ENCODE data around the gene AMFR. TPM values are rescaled to one million over a fixed set of nuclear protein-coding genes. Genes with fewer than 3 reads are reported as not detected.

The AMFR gene
- total RNA-seq (2014; rRNA removed; shearing (Covaris generic)) = 197 and 209 TPM in 2 replicates
- 64.8 and 91.7 TPM in 2 replicates for polyA plus RNA-seq (2014; cell fraction: nucleus; rRNA removed)

DNA sequence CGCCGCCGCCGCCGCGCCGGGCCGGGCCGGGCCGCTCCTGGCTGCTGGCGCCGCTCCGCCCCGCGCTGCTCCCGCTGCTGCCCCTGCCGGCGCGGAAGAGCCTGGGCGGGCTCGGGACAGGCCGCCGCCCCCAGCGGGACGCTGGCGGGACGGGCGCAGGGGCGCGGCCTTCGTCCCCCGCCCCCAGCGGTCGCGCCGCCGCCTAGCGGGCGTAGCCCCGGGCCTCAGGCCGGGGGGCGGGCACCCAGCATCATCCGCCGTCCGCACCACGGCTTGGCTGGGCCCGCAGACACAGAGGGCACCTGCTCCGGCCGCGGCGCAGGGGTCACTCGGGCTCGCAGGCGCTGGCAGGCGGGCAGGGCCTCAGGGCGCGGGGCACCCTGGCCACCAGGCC, at the start of gene AMFR:
Gene AMFR, minus strand, starts transcription at position 107 of the 394 bp plus-strand sequence. CDS start 218 bp downstream, outside the sequence.
- peak; percentile 84 for DNase-seq (ENCODE audit: extremely low read depth, low read depth)

DNA sequence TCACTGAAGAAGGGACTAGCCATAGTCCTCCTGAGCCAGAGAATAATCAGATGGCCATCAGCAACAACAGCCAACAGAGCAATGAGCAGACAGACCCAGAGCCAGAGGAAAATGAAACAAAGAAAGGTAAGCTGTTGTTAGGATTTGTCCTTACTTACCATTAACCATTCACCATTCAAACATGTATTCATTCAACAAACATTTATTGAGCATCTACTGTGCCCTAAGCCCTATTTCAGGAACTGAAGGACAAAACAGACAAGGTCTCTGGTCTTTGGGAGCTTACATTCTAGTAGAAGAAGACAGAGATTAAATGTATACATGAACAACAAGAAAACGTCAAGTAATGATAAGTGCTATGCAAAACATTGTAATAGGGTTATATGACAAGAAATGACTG, 45.3 kb upstream of the AMFR start:
- DNase-seq (ENCODE audit: extremely low read depth, low read depth) = no peak

DNA sequence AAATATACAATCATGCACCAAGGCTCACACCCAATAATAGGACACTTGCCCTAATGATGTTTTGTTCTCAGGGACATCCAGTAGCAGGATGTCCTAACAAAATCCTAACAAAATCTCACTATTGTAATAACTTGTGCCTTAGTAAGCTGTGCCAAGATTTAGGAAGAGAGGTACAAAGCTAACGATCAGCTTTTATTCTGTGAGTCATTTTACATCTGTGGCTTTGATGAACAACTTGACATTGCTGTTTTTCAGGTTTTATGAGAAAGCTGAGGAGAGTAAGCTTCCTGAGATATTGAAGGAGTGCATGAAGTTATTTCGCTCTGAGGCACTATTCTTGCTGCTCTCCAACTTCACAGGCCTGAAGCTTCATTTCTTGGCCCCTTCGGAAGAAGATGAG, 44.9 kb upstream of the AMFR start:
- no peak for DNase-seq (ENCODE audit: extremely low read depth, low read depth)

DNA sequence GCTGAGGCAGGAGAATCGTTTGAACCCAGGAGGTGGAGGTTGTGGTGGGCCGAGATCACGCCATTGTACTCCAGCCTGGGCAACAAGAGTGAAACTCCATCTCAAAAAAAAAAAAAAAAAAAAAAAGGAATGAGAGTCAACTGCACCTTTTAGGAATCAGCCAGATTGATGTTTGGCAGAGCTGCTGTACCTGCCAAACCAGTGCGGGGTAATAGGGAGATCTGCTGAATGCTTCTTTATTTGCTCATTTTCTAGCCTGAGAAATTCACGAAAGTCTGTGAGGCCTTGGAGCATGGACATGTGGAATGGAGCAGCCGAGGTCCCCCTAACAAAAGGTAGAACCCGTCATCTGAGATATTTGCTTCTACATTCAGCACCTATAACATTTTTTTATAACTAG, 44.4 kb upstream of the AMFR start:
- no peak for DNase-seq (ENCODE audit: extremely low read depth, low read depth)

DNA sequence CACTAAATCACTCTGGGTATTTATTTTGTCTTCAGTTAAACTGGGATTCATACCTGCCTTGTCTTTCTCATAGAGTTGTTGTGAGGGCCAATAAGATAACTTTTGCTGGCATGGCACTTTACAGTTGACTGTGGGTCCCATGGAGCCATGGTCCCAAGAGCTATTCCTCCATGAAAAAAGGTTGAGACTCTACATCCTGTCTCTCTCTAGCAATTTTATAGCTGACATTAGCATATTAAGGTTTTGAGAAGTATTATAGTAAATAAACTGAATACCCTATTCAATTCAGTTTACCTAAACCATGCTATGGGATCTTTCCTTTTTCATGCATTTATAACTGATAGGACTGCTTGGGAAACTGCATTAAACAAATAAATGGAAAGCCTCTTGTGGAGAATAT, 43.5 kb upstream of the AMFR start:
- DNase-seq (ENCODE audit: extremely low read depth, low read depth) = no peak

DNA sequence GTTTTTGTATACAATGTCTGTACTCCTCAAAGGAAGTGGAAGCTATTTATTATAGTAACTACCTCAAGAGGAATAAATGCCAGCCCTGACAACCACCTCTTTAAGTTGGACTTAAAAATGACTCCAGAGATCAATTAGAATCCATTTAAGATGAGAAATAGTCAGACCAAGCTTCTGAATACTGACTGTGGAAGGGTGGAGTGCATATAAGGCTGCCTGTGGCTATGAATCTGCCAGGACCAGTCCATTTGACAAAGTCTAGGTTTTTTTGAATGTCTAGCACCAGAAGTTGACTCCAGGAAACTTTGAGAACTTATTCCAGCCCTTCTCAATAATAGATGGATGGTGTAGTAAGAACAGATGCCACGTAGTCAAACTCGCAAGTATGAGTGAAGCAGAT, 41.0 kb upstream of the AMFR start:
- DNase-seq (ENCODE audit: extremely low read depth, low read depth) = no peak

DNA sequence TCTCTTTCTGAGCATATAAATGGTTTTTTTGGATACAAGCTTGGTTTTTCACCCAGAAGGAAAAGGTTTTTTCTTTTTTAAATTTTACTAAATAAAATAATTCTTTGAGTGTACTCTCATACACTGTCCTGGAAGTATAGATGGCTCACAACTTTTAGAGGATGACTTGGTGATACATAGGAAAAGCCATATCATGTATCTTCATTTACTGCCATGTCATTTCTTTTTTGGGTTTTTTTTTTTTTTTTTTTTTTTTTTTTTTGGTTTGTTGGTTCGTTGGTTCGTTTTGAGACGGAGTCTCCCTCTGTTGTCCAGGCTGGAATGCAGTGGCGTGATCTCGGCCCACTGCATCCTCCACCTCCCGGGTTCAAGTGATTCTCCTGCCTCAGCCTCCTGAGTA, 37.8 kb upstream of the AMFR start:
- DNase-seq (ENCODE audit: extremely low read depth, low read depth) = no peak

DNA sequence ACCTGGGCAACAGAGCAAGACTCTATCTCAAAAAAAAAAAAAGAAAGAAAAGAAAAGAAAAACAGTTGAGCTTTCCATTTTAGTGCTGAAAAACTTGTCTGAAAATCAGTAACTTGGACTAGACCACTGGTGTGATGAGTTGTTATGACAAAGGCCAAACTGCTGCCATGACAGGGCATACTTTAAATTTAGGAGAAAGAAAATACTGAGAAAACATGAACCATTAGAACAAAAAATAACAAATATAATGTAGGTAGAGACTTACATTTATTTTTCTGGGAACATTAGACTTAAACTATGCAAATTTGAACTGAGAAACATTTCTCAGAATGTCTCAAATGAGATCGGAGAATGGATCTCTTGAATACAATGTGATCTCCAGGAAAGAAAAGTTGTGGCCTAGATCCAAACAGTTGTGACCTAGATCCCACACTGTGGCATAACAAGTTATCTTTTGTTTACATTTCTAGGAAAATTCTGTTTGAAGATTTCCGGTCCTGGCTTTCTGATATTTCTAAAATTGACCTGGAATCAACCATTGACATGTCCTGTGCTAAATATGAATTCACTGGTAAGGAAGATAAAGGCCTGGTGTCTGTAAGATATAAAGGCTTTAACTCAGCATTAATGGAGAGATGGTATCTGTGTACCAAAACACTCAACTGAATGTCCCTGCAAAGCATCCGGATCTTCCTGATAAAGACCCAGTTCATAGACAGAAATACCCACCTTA, 36.9 kb upstream of the AMFR start:
- no peak for DNase-seq (ENCODE audit: extremely low read depth, low read depth)

DNA sequence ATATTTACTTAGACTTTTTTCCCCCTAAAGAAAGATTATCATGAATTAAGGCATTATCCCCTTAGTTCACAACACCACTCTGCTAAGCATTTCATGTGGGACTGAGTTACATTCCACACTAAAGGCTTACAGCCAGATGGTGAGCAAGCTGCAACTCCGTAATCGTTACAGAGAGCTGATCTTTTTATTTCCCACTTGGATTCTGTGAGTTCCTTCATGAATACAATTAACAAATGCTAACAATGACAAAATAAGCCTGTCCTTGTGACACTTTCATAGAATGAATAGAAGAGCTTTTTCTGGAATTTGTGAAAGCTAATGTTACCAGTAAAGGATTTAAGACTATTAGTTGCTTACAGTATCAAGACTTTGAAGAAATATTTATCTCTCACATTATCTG, 34.8 kb upstream of the AMFR start:
- DNase-seq (ENCODE audit: extremely low read depth, low read depth) = no peak

DNA sequence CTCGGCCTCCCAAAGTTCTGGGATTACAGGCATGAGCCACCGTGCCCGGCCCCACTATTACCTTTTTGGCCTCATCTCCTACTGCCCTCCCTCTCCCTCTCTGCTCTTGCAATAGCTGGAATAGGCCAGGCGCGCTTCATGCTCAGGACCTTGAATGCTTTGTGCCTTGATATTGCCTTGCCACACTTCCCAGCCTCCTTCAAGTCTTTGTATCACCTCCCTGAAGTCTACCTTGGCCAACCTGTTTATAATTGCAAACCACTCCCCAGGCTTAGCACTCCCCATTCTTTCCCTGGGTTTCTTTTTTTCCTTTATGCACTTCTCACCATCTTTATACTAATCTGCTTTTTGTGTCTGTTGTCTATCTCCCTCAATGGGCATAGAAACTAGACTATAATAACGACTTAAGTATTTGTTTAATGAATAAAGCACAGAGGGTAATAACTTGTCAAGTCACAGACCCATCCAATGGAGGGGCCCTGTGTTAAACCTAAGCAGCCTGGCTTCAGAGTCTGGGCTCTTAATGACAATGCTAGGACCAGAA, 32.7 kb upstream of the AMFR start:
- DNase-seq (ENCODE audit: extremely low read depth, low read depth) = no peak

DNA sequence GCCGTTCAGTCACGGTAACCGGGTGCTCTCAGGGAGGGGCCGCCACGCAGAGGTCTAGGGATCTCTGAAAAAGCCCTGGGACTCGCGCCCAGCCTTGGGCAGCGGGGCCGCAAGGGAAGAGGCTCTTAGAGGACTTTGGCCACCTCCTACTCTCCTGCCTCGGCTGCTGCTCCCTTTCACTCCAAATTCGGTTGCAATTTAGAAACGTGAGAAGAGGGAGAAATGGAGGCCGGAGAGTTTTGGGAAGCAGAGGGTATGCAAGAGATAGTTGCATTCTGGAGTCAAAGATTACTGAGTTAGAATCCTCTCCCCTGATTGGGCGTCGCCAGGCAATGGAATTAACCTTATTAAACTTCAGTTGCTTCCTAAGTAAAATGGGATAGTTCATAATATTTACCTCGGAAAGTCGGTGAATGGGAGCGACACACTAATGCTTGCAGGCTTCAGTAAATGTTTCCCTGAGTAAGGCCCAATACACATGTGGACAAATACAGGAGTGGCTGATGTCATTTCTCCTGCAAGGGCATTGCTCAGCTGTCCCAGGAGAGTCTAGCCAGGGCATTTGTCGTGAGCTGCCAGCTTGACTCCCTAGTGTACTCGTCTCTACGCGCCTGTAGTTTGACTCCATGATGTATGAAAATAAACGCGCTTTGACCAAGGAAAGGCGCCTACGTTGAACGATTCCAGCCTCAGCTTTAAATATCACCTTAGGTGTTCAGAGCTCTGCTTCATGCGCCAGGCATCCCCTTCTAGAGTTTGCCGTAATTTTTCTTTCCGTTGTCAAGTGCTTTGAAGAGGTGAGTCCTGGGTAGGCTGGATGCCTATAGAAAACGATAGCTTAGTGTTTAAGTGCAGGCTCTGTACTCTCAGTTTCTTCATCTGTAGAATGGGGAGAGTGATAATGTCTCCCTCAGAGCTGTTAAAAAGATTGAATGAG, 26.7 kb upstream of the AMFR start:
- DNase-seq (ENCODE audit: extremely low read depth, low read depth) = peak; percentile 30

DNA sequence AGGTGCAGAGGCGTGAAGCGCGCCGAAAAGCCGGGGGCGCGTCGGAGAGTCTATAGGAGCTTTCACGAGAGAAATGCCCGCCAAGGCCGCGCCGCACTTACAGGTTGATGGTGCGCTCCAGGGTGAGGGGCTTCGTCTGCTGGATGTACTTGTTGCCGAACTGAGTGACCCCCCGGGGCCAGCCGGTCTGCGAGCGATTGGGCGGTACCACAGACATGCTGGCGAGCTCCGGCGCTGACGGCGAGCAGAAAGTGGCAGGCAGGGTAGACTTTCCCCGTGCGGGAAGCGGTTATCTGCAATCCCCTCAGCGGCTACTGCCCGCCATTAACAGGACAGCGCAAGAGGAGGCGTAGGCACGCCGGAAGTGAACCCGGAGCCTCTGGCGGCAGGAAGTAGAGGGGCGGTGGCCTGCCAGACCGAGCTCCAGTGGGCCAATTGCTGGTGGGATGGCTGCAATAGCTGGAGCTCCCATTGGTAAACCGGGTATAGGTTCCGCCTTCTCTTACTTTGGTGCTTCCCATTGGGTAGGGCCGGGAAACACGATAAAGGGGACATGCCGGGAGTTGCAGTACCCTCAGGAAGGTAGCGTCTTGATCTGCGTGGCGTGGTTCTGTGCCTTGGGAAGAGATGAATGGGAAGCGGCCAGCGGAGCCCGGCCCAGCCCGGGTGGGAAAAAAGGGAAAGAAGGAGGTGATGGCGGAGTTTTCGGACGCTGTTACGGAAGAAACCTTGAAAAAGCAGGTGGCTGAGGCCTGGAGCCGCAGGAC, 25.8 kb upstream of the AMFR start, which contains the start of the genes NUDT21 and OGFOD1:
Gene NUDT21, minus strand, starts transcription at position 347 of the 767 bp plus-strand sequence. Its CDS starts 130 bp downstream, at position 217.
Gene OGFOD1, plus strand, starts transcription at position 569 of the 767 bp plus-strand sequence. Its CDS starts 59 bp downstream, at position 628.
- DNase-seq (ENCODE audit: extremely low read depth, low read depth) = peak; percentile 99

DNA sequence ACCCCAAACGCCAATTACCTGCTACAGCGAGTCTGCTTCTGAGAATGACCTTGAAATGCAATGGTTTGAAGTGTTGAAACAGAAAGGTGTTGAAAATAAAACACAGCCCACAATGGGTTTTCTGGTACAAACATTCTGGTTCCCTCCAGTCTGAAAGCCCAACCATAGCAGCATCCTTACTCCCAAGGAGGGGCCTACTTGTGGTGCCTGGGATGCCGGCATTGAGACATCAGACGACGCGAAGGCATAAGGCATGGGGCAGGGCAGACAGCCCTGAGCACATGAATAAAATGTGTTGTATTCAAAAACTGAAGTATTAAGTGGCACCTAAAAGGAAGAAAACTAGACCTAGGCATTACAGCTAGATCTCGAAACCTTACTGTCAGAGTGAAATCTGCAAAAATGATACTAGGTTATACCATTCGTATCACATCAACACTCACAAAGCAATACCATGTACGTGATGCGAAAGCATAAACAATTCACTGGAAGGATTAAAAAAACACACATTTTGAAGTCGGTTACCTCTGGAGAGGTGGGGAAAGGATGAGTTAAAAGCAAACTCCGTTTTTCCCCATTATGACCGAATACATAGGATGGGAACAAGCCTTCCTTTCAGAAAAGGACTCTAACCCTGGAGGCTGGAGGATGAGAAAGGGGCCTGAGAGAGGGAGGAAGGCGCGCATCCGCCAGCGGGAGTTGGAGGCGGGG, 25.1 kb upstream of the AMFR start:
- no peak for DNase-seq (ENCODE audit: extremely low read depth, low read depth)

DNA sequence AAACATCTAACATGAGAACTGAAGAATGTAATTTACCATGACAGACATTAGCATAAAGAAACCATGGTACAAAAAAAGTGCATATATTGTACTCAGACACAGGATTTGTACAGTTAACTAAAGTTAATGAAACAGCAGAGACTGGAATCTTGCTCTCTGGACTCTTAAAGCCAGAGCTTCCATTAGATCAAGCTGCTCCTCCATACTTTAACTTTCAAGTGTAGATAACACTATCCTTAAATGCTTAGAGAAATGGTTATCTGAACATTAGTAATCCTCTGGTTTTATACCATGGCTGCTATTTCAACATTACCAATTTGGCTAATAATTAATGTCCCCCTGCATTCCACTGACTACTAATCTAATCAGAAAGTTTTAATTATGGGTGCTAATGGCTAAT, 22.7 kb upstream of the AMFR start:
- DNase-seq (ENCODE audit: extremely low read depth, low read depth) = no peak

DNA sequence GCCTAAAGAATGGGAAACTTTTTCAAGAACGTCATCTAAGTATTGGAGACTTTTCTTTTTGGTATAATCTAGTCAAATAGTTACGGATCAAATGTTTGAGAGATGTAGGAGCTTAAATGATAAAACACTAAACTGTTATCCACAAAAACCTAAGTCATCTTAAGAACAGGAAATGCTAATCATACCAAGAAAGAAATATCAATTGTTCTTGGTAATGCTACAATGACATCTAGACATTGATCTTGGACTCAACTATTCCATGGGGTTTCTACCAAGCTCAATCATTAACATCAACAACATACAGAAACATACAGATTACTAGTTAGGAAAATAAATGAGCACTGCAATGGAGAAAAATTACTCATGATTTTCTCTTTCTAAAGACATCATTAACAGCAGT, 21.9 kb upstream of the AMFR start:
- DNase-seq (ENCODE audit: extremely low read depth, low read depth) = no peak

DNA sequence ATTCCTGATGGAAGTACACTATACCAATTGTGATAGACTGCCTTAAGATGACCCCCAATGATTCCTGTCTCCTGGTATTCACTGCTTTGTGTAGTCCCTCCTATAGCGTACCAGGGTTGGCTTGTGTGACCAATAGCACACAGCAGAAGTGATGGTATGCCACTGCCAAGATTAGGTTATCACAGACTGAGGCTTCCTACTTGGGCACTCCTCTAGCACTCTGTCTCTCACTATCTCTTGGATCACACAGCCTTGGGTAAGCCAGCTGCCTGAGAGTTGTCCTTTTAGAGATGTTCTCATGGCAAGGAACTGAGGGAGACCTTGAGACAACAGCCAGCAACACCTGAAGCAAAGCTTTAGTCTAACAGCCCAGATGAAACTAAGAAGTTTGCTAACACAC, 12.7 kb upstream of the AMFR start:
- DNase-seq (ENCODE audit: extremely low read depth, low read depth) = no peak

DNA sequence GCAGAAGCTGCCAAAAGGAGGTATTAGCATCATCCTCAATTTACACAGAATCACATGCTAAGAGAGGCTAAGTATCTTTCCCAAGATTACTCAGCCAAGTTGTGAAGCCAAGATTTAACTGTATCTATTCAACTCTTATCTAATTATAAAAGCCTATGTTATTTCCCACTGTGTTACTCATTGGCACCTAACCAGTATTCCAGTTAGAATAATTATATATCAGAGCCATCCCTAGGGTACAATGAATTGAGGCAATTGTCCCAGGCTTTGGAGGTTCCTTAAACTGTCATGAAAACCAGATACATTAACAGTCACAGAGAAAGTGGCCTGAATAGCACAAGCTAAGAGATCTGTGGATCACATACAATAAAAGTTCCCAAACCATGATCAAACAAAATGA, 10.9 kb upstream of the AMFR start:
- no peak for DNase-seq (ENCODE audit: extremely low read depth, low read depth)

DNA sequence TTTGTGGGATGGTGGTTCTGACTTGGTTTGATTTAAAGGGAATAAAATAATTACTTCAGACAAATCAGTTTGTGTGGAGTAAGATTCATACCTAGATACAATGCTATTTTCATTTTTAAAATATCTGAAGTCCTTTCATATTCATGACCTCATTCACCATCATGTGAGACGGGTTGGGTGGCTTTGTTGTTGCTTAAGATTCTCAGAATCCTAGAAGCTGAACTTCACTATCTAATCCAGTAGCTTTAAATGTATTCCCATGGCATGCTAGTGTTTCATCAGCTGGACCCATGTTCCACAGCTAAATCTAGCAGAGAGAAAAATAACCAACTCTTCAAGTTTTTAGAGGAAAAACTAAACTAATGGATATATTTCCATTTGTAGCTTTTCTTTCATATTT, 2.7 kb upstream of the AMFR start:
- no peak for DNase-seq (ENCODE audit: extremely low read depth, low read depth)

DNA sequence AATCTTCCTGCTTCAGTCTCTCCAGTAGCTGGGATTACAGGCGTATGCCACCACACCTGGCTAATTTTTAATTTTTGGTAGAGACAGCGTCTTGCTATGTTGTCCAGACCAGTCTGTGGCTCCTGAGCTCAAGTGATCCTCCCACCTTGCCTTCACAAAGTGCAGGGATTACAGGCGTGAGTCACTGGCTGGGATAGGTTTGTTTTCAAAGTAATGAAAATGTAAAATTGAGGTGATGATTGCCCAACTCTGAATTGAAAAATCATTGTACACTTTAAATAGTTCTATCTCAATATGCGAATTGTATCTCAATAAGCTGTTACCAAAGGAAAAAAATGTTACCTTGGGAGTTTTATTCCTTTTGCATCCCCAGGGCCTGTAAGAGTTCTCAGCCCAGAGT, 1.2 kb upstream of the AMFR start:
- DNase-seq (ENCODE audit: extremely low read depth, low read depth) = no peak

All from NCI-H460 (cell line).